Measurements from ENCODE around the gene CD47. TPM values are rescaled to one million over a fixed set of nuclear protein-coding genes. Genes with fewer than 3 reads are reported as not detected.
A peak's percentile ranks its signal among the peaks of the same experiment; 100 is the strongest.

CD47 gene
- total and polyA plus RNA-seq, 10 of the 15 experiments (the other 5 are each of a cell fraction or from before 2014, with no cell fraction given): 22.9 to 175 (median 81.1) TPM

DNA sequence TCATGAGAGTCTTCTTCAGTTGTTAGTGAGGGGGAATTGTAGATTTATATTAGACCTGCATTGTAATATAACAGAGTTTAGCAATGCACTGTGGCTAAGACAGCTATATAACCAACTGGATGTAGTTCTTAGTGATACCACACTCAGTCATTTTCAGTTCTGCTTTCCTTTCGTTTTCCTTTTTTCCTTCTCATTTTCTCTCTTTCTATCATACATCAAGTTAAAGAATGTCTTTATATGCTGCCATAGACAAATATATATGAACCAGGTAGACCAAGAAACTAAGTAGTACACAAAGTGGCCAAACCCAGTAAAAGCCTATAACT is 43.7 kb upstream of the CD47 start (continued):
- TF ChIP-seq, protein P1, sequence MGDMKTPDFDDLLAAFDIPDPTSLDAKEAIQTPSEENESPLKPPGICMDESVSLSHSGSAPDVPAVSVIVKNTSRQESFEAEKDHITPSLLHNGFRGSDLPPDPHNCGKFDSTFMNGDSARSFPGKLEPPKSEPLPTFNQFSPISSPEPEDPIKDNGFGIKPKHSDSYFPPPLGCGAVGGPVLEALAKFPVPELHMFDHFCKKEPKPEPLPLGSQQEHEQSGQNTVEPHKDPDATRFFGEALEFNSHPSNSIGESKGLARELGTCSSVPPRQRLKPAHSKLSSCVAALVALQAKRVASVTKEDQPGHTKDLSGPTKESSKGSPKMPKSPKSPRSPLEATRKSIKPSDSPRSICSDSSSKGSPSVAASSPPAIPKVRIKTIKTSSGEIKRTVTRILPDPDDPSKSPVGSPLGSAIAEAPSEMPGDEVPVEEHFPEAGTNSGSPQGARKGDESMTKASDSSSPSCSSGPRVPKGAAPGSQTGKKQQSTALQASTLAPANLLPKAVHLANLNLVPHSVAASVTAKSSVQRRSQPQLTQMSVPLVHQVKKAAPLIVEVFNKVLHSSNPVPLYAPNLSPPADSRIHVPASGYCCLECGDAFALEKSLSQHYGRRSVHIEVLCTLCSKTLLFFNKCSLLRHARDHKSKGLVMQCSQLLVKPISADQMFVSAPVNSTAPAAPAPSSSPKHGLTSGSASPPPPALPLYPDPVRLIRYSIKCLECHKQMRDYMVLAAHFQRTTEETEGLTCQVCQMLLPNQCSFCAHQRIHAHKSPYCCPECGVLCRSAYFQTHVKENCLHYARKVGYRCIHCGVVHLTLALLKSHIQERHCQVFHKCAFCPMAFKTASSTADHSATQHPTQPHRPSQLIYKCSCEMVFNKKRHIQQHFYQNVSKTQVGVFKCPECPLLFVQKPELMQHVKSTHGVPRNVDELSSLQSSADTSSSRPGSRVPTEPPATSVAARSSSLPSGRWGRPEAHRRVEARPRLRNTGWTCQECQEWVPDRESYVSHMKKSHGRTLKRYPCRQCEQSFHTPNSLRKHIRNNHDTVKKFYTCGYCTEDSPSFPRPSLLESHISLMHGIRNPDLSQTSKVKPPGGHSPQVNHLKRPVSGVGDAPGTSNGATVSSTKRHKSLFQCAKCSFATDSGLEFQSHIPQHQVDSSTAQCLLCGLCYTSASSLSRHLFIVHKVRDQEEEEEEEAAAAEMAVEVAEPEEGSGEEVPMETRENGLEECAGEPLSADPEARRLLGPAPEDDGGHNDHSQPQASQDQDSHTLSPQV (IDR thresholded peaks at IDR 0.05): no peak
- no peak for TF ChIP-seq MEF2A (IDR thresholded peaks at IDR 0.05; ENCODE audit: insufficient read depth, low read depth, low read length)
- TF ChIP-seq POU2F2 (IDR thresholded peaks at IDR 0.05; ENCODE audit: borderline replicate concordance, low read depth, low read length): no peak
- TF ChIP-seq HDGF (IDR thresholded peaks at IDR 0.05): no peak
- TF ChIP-seq FOXM1 (IDR thresholded peaks at IDR 0.05; ENCODE audit: low read depth, low read length): no peak
- TF ChIP-seq CEBPB (IDR thresholded peaks at IDR 0.05; ENCODE audit: borderline replicate concordance in 1 of 2, low read depth in 2 of 2, low read length in 2 of 2): no peak
- TF ChIP-seq STAT1 (conservative IDR thresholded peaks at IDR 0.05): no peak
- no peak for TF ChIP-seq TCF7 (IDR thresholded peaks at IDR 0.05; ENCODE audit: borderline replicate concordance)
- TF ChIP-seq SREBF1 (IDR thresholded peaks at IDR 0.05; ENCODE audit: low read length): no peak
- TF ChIP-seq, protein P2, sequence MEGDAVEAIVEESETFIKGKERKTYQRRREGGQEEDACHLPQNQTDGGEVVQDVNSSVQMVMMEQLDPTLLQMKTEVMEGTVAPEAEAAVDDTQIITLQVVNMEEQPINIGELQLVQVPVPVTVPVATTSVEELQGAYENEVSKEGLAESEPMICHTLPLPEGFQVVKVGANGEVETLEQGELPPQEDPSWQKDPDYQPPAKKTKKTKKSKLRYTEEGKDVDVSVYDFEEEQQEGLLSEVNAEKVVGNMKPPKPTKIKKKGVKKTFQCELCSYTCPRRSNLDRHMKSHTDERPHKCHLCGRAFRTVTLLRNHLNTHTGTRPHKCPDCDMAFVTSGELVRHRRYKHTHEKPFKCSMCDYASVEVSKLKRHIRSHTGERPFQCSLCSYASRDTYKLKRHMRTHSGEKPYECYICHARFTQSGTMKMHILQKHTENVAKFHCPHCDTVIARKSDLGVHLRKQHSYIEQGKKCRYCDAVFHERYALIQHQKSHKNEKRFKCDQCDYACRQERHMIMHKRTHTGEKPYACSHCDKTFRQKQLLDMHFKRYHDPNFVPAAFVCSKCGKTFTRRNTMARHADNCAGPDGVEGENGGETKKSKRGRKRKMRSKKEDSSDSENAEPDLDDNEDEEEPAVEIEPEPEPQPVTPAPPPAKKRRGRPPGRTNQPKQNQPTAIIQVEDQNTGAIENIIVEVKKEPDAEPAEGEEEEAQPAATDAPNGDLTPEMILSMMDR (IDR thresholded peaks at IDR 0.05 in 2 of 3, conservative IDR thresholded peaks at IDR 0.05 in 1 of 3; ENCODE audit: control insufficient read depth in 2 of 3, extremely low read depth in 1 of 3, insufficient read depth in 1 of 3, low read depth in 3 of 3, low read length in 3 of 3): no peak
- peak; percentile 78 for TF ChIP-seq SPI1 (IDR thresholded peaks at IDR 0.05; ENCODE audit: borderline replicate concordance, insufficient read depth, low read depth, low read length)
- TF ChIP-seq IKZF2 (IDR thresholded peaks at IDR 0.05): peak in 1 of 2 experiments; percentile 21; a peak in 2 of 4 replicates
- TF ChIP-seq ZNF207 (IDR thresholded peaks at IDR 0.05; ENCODE audit: borderline replicate concordance): no peak
- TF ChIP-seq BHLHE40 (IDR thresholded peaks at IDR 0.05; ENCODE audit: borderline replicate concordance in 1 of 2, low read depth in 2 of 2, low read length in 1 of 2): no peak
- no peak for TF ChIP-seq SMC3 (IDR thresholded peaks at IDR 0.05; ENCODE audit: borderline replicate concordance, low read length)
- TF ChIP-seq RUNX3 (IDR thresholded peaks at IDR 0.05; ENCODE audit: low read length): peak; percentile 31; the same call in 1 of the 2 replicates
